HFFc6 (cell line): ENCODE data around the gene DLEC1. TPM values are rescaled to one million over a fixed set of nuclear protein-coding genes. Genes with fewer than 3 reads are reported as not detected.

Experiments used
- DNase-seq: peaks from one replicate; pipeline ENCODE4 v3.0.0-alpha.2; 2018
- H3K27ac Mint-ChIP-seq: 2 replicates; pipeline ENCODE4 v1.8.0; 2020; ENCODE audit warnings: mild to moderate bottlenecking, mixed read lengths
- H3K27me3 Mint-ChIP-seq: 2 replicates; pipeline ENCODE4 v1.8.0; 2021; ENCODE audit warnings: mild to moderate bottlenecking, moderate library complexity, mixed read lengths; ENCODE audit not compliant: insufficient read depth
- H3K36me3 Mint-ChIP-seq: 2 replicates; pipeline ENCODE4 v1.8.0; 2021; ENCODE audit warnings: low read depth, mixed read lengths
- H3K4me1 Mint-ChIP-seq: 2 replicates; pipeline ENCODE4 v1.8.0; 2020; ENCODE audit warnings: low read depth, mixed read lengths
- H3K4me3 Mint-ChIP-seq: 2 replicates; pipeline ENCODE4 v1.8.0; 2020; ENCODE audit warnings: mild to moderate bottlenecking, moderate library complexity, mixed read lengths
- H3K9me3 Mint-ChIP-seq: 2 replicates; pipeline ENCODE4 v1.8.0; 2020; ENCODE audit warnings: mild to moderate bottlenecking, mixed read lengths
- total RNA-seq, 6 experiments: library from RNA; stranded (reverse); fragmentation: NEBNext Ultra II Directional; extraction: Animal tissue kit (Norgen Biotek cat#: 25700); gene quantifications; 2 replicates in 1 of 6; 3 replicates in 5 of 6; pipeline ENCODE4 v1.2.3, GENCODE V29; 2021
- TF ChIP-seq, protein P1 (sequence below): fragments of 200-600 bp; sonication (generic); IDR thresholded peaks from 2 replicates; pipeline ENCODE4 v1.5.0; 2021; ENCODE audit warnings: antibody characterized with exemption, mild to moderate bottlenecking

The DLEC1 gene
- total RNA-seq, 6 experiments from 2014 or later = 0.05 TPM; not detected in 5

- Mint-ChIP-seq H3K36me3 (peaks cover 13% of the 10 kb centered on the region; the same call in 1 of the 2 replicates), H3K4me1 (no peaks in the 10 kb centered on the region), H3K4me3 (no peak overlapping the region), H3K27ac (no peak overlapping the region), H3K9me3 (no peaks in the 10 kb centered on the region), H3K27me3 (no peaks in the 10 kb centered on the region; the same call in 1 of the 2 replicates)
- TF ChIP-seq, protein P1, sequence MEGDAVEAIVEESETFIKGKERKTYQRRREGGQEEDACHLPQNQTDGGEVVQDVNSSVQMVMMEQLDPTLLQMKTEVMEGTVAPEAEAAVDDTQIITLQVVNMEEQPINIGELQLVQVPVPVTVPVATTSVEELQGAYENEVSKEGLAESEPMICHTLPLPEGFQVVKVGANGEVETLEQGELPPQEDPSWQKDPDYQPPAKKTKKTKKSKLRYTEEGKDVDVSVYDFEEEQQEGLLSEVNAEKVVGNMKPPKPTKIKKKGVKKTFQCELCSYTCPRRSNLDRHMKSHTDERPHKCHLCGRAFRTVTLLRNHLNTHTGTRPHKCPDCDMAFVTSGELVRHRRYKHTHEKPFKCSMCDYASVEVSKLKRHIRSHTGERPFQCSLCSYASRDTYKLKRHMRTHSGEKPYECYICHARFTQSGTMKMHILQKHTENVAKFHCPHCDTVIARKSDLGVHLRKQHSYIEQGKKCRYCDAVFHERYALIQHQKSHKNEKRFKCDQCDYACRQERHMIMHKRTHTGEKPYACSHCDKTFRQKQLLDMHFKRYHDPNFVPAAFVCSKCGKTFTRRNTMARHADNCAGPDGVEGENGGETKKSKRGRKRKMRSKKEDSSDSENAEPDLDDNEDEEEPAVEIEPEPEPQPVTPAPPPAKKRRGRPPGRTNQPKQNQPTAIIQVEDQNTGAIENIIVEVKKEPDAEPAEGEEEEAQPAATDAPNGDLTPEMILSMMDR = no peak
- no peak for DNase-seq
Observed at GRCh38 chr3:38126121-38126892, 87.3 kb downstream of the DLEC1 start.

DNA sequence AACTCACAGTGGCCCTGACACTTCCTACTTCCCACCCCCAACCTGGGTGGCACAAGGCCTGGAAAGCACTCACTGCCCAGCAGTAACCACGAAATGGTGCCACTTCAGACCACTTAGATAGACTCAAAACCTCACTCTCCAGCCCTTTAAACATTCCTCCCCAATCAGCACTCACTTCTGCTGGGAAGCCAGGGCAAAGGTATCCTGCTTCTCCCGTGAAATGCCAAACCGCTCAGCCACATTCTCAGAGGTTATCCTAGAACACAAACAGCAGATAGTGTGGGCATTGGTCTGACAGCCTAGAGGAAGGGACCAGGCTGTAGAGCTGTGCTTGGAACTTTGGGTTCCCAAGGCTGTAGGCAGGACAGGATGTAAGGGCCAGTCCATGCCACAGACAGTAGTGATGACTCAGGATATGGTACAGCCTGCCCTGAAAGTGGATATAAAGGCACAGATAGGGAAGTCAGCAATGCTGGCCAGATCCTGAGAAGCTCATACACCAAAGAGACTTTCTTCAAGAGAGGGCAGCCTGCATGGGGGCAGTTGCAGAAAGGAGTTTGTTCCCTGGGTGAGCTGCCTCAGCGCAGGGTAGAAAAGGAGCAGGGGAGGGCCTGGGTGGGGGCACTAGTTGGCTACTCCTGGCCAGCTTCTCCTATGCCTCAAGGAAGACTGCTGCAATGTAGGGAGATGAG, 88.7 kb downstream of the DLEC1 start:
- H3K36me3 Mint-ChIP-seq = peaks cover 13% of the 10 kb centered on the region; the same call in 1 of the 2 replicates
- no peak overlapping the region for H3K4me3 Mint-ChIP-seq
- TF ChIP-seq, protein P1 = no peak
- peaks cover under 1% of the 10 kb centered on the region; the same call in 1 of the 2 replicates for H3K4me1 Mint-ChIP-seq
- no peaks in the 10 kb centered on the region; the same call in 1 of the 2 replicates for H3K27me3 Mint-ChIP-seq
- H3K27ac Mint-ChIP-seq = no peak overlapping the region
- no peaks in the 10 kb centered on the region for H3K9me3 Mint-ChIP-seq
- DNase-seq = no peak

- H3K4me1 Mint-ChIP-seq = peaks cover 5% of the 10 kb centered on the region; the same call in 1 of the 2 replicates
- no peaks in the 10 kb centered on the region; the same call in 1 of the 2 replicates for H3K27me3 Mint-ChIP-seq
- peaks cover 9% of the 10 kb centered on the region; the same call in 1 of the 2 replicates for H3K36me3 Mint-ChIP-seq
- TF ChIP-seq, protein P1 = no peak
- DNase-seq = no peak
- no peaks in the 10 kb centered on the region for H3K9me3 Mint-ChIP-seq
- no peak overlapping the region for H3K4me3 Mint-ChIP-seq
- no peak overlapping the region for H3K27ac Mint-ChIP-seq
Observed at GRCh38 chr3:38128303-38128655, 89.3 kb downstream of the DLEC1 start.

GRCh38 chr3:38129058-38129457, 90.0 kb downstream of the DLEC1 start:
- no peak overlapping the region for H3K4me3 Mint-ChIP-seq
- H3K9me3 Mint-ChIP-seq = no peaks in the 10 kb centered on the region
- peaks cover 13% of the 10 kb centered on the region for H3K4me1 Mint-ChIP-seq
- TF ChIP-seq, protein P1 = no peak
- H3K27ac Mint-ChIP-seq = no peak overlapping the region
- H3K36me3 Mint-ChIP-seq = peaks cover 9% of the 10 kb centered on the region; the same call in 1 of the 2 replicates
- no peaks in the 10 kb centered on the region; the same call in 1 of the 2 replicates for H3K27me3 Mint-ChIP-seq
- DNase-seq = no peak

- TF ChIP-seq, protein P1 = no peak
- H3K4me1 Mint-ChIP-seq = peaks cover 27% of the 10 kb centered on the region
- DNase-seq = no peak
- peaks cover 9% of the 10 kb centered on the region; the same call in 1 of the 2 replicates for H3K36me3 Mint-ChIP-seq
- H3K27ac Mint-ChIP-seq = no peak overlapping the region
- no peak overlapping the region for H3K4me3 Mint-ChIP-seq
- H3K27me3 Mint-ChIP-seq = no peaks in the 10 kb centered on the region; the same call in 1 of the 2 replicates
- H3K9me3 Mint-ChIP-seq = no peaks in the 10 kb centered on the region
Observed at GRCh38 chr3:38130631-38131065, 91.6 kb downstream of the DLEC1 start.
